ENCODE results near the gene KIF26B. TPM values are rescaled to one million over a fixed set of nuclear protein-coding genes. Genes with fewer than 3 reads are reported as not detected.

Gene KIF26B
- total and polyA plus RNA-seq, 8 donors = 0.27 to 4.5 (median 0.63) TPM

DNA sequence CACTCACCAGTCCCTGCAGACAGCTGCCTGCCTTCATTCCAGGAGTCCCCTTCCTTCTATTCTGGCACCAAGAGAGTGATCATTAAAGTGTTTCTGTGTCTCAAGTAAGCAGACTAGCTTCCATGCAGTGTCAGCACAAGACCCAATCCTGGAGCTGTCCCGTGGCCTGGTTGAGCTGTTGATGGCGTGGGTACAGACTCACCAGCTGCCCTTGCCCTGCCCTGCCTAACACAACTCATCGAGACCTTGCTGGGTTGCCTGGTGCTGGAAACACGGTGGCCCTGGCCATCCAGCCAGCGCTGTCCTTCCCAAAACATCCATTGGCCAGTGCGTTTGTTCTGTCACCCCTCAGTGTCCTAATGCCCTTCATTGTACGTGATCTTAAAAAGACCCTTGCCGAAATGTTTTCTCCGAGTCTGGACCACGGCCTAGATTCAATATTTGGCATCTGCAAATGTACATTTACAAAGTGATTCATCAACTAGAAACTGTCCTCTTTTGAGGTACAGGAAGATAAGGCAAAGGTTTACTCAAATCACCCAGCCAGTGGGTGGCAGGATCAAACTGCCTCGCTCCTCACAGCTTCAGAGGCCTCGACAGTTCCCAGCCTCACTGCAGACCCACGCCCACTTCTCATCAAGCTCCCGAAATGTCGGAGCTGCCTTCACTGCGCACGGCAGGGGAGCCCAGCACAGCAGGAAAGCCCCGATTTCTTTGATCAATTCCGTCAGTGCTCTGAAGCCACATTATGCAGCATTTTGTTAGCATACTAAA lies 494.2 kb downstream of the KIF26B start:
- no peaks in the 10 kb centered on the region for H3K4me1 ChIP-seq
- TF ChIP-seq, protein P1, sequence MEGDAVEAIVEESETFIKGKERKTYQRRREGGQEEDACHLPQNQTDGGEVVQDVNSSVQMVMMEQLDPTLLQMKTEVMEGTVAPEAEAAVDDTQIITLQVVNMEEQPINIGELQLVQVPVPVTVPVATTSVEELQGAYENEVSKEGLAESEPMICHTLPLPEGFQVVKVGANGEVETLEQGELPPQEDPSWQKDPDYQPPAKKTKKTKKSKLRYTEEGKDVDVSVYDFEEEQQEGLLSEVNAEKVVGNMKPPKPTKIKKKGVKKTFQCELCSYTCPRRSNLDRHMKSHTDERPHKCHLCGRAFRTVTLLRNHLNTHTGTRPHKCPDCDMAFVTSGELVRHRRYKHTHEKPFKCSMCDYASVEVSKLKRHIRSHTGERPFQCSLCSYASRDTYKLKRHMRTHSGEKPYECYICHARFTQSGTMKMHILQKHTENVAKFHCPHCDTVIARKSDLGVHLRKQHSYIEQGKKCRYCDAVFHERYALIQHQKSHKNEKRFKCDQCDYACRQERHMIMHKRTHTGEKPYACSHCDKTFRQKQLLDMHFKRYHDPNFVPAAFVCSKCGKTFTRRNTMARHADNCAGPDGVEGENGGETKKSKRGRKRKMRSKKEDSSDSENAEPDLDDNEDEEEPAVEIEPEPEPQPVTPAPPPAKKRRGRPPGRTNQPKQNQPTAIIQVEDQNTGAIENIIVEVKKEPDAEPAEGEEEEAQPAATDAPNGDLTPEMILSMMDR (IDR thresholded peaks at IDR 0.05) = no peak
- no peaks in the 10 kb centered on the region for H3K9me3 ChIP-seq
- no peak overlapping the region for H3K4me3 ChIP-seq
- intact Hi-C loops (cut with DNase I) = no loop called here
- H3K27me3 ChIP-seq = no peaks in the 10 kb centered on the region
- WGBS, 2 donors = 47 to 50% methylated on average over 19 of the region's 19 CpGs
- DNase-seq (no peak), ATAC-seq (no peak), FAIRE-seq (no peak)
- no peaks in the 10 kb centered on the region for H3K36me3 ChIP-seq
- H3K27ac ChIP-seq = no peak overlapping the region

DNA sequence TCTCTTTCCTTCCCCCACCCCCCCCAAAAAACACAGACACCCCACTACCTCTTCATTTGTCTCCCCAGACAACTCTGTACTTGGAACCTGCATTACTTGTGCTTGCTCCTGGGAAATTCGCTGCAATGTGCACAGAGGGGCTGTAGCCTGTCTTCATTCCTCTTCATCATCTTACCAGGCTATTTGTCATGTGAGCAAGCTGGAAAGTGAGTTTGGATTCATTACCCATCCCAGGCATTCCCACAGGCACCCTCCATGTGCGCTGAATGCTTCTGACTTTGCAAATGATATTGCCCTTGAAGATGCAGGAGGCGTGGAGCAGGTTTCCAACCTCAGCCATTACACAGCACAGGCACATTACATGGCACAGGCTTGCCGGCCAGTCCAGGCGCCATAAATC lies 494.9 kb downstream of the KIF26B start:
- Histone ChIP-seq H3K27me3 (no peaks in the 10 kb centered on the region), H3K36me3 (no peaks in the 10 kb centered on the region), H3K27ac (no peak overlapping the region), H3K4me3 (no peak overlapping the region), H3K9me3 (no peaks in the 10 kb centered on the region), H3K4me1 (no peaks in the 10 kb centered on the region)
- no peak for FAIRE-seq
- TF ChIP-seq, protein P1 (IDR thresholded peaks at IDR 0.05) = no peak
- no peak for ATAC-seq
- DNase-seq = no peak
- intact Hi-C loops (cut with DNase I) = no loop called here
- WGBS, 2 donors = 74 to 90% methylated on average over 5 of the region's 5 CpGs

DNA sequence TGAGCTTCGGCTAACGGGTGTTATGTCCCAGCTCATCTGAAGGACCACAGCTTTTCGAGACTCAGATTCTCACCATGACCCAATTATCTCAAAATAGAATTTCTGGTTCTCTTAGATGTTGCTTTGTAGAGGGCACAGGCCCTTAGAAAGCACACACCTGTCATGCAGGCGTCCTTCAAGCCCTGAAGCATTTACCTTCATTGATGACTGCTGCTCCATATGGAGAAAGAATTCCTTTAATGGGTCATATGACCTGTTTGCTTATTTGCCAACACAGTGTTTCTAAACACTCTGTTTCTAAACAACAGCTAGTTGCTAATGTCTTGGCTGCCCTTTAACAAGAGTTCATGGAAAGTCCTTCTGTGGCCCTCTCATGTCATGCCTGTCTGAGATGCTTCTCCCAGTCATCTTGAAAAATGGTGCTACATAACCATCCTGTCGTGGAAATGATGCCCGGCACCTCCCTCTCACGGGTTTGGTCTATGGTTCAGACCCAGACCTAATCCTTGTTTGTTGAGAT lies 495.7 kb downstream of the KIF26B start:
- H3K4me3 ChIP-seq = no peak overlapping the region
- ATAC-seq = no peak
- H3K27ac ChIP-seq = no peak overlapping the region
- intact Hi-C loops (cut with DNase I) = no loop called here
- no peaks in the 10 kb centered on the region for H3K9me3 ChIP-seq
- 77 to 86% methylated on average over 7 of the region's 7 CpGs for WGBS, 2 donors
- TF ChIP-seq, protein P1 (IDR thresholded peaks at IDR 0.05) = no peak
- DNase-seq = no peak
- H3K4me1 ChIP-seq = no peaks in the 10 kb centered on the region
- no peak for FAIRE-seq
- H3K27me3 ChIP-seq = no peaks in the 10 kb centered on the region
- H3K36me3 ChIP-seq = no peaks in the 10 kb centered on the region

DNA sequence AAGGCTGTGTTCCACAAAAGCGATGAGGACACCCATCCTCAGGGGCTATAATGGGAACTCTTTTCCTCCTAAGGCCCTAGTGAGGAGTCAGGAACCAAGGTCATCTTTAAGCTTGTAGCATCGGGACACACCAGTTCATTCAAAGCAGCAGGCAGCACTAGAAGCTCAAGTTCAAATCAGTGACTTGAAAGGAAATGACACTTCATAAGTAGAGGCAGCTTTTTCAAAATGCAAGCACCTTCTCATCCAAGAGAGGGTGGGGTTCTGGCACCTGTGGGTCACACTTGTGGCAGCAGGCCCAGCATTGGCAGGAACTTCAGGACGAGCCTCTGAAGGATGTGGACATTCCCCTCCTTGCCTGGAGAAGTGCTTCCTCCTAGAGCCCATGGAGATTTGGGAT lies 496.3 kb downstream of the KIF26B start:
- no peaks in the 10 kb centered on the region for H3K9me3 ChIP-seq
- no peaks in the 10 kb centered on the region for H3K36me3 ChIP-seq
- H3K27me3 ChIP-seq = no peaks in the 10 kb centered on the region
- no peak overlapping the region for H3K4me3 ChIP-seq
- H3K27ac ChIP-seq = no peak overlapping the region
- intact Hi-C loops (cut with DNase I) = no loop called here
- H3K4me1 ChIP-seq = no peaks in the 10 kb centered on the region
- no peak for ATAC-seq
- no peak for FAIRE-seq
- WGBS, 2 donors = 69 to 89% methylated on average over 3 of the region's 3 CpGs
- DNase-seq = no peak
- TF ChIP-seq, protein P1 (IDR thresholded peaks at IDR 0.05) = no peak

DNA sequence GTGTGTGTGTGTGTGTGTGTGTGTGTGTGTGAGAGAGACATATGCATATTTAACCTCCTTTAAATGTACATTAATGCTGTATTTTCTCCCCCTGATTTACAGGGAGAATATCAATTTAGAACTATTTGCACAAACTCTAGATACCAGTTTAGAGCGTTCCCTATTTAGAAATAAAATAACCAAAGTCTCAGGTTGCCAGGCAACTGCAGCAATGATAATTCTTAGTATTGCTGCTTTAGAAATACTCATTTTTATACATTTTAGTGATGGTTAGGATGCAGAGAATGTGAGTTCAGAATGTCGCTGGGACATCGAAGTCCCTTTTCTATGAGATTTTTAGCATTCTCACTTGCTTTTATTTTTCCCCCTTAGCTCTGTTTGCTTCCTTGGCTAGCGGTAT lies 497.3 kb downstream of the KIF26B start:
- H3K4me1 ChIP-seq = no peaks in the 10 kb centered on the region
- TF ChIP-seq, protein P1 (IDR thresholded peaks at IDR 0.05) = no peak
- no peaks in the 10 kb centered on the region for H3K36me3 ChIP-seq
- no peaks in the 10 kb centered on the region for H3K27me3 ChIP-seq
- FAIRE-seq (no peak), ATAC-seq (no peak), DNase-seq (no peak)
- H3K9me3 ChIP-seq = no peaks in the 10 kb centered on the region
- intact Hi-C loops (cut with DNase I) = no loop called here
- H3K4me3 ChIP-seq = no peak overlapping the region
- 91 to 94% methylated on average over 4 of the region's 4 CpGs for WGBS, 2 donors
- H3K27ac ChIP-seq = no peak overlapping the region

Measured in pancreas (tissue), 10 donors.